Anterior cingulate cortex (tissue), 58 donors: Measurements from ENCODE around the gene TULP4.

ENCODE experiments used
- DNase-seq, 58 donors: peaks; one replicate each; lab custom pipeline; 2025; lab: John Stamatoyannopoulos, UW

Gene TULP4

DNA sequence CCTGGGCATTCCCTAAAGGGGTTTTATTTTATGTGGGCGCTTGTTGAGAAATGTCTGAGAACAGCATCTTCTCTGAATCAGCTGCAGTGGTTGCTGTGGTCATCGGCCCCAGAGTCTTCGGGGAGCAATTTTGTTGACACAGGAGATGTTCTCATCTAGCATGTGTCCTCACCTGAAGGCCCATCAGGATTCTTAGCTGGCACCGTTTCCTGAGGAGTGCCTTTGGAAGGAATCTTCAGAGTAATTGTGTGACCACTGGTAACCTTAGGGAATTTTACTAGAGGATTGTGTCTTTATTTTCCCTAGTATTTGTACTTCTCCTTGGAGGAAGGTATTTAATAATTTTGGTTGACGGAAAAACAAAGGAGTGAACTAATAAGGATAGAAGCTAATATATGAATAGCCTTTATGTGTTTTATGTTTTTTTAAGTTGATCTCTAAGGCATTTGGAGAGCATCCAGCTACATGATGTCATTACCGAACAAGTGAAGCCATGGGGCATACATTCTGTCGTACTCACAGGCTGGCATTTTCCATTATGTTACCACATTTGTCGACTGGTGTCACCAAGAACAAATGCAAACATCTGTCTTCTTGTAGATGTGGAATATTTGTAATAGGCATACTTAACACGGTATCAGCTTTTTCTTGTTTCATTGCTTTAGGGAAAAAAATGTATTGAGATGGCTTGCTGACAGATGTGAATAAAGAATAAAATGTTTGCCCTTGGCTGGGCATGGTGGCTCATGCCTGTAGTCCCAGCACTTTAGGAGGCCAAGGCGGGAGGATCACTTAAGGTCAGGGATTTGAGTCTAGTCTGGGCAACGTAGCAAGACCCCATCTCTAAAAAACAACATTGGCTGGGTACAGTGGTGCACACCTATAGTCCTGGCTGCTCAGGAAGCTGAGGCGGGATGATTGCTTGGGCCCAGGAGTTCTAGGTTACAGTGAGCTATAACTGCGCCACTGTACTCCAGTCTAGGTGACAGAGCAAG, 41.9 kb downstream of the TULP4 start:
- DNase-seq = peak in 1 of 58 donors; percentile 13

DNA sequence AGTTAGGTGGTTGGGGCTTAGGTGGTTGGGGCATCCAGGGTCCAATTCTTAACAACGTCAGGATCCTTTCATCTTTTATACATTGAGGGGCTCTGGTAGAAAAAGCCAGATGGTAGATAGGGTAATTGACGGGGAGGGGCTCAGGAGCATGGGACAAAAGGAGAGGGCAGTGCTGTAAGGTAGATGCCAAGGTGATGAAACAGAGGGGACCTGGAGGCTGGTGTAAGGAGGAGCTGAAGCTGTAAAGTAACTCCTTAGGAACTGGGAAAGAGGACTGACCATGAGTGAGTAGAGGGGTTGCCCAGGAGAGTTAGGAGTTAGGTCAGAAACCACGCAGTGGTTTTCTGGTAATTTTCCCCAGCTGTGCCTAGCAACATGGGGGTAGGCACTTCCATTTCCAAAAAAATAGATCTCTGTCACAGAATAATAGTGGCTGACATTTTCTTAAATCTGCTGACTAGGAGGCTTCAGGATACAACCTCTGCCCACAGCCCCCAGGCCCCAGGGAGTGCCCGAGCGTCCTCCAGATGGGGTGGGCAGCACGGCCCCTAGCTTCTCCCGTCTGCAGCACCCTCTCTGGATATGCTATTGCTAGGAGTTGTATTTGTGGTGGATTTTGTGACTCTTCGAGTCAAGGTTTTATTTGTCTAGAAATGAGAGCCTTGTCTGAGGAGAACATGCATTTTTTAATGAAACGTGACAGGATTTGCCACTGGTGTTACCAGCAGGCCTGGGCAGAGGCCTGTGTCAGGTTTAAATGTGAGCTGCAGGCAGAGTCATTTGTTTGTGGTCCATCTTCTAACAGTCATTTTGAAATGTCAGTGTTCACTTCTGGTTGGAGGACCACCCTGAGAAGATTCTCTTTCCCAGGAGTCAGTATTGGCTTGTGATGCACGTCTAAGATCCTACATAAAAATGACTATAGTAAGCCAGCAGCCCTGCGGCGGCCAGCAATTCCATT, 44.6 kb downstream of the TULP4 start:
- DNase-seq = no peak

DNA sequence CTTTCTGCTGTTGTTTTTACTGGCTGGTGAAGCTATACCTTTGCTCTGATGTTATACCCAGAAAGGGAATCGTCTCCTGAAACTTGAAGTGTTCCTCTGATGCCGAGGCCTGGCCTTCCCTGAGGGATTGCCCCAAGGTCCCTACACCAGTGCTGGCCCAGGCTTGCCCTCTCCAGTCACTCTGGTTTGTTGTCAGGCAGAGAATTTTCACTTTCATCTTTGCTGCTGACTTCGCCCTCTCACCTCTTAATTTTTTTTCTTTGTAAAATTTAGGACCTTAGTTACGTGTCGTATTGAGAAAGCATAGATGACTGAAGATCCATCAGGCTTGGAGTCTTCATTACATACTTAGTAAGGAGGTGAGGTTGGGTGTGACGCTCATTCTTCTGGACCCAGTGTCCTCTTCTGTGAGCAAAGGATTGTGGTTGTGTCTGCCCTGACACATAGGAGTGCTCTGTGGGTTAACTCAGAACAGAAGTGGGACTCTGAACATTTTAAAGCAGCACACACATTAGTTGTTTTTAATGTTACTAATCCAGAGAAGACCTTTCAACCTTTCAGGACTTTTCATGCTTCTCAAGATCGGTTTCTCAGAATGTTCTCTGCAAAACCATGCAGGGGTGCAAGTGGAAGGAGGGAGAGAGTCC, 45.4 kb downstream of the TULP4 start:
- no peak for DNase-seq

DNA sequence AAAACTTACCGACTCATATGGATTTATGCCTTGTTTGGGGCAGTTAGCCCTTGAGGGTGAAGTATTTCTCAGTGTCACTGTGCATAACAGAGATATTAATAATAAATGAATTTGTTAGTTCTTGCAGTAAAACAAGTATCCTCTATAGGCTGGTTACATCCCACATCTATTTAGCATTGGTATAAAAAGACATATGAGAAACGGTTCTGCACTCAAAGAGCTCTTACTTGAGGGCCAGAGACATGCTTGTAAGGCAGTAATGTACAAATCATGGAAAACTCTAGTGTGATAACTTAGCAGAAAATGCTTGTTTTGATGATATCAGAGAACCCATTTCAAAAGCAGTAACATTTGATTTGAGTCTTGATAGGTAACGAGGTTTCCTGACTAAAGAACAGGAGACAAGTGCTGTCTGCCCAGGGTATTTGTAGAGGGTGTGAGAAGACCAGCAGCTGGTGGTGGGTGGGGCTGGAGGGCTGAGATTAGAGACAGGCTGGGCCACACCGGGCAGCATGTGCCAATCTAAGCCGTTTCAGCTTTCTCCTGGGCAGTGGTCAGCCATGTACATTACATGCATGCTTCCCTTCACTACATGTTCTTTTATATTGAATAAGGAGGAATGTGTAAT, 46.3 kb downstream of the TULP4 start:
- DNase-seq = peak in 1 of 58 donors; percentile 30

DNA sequence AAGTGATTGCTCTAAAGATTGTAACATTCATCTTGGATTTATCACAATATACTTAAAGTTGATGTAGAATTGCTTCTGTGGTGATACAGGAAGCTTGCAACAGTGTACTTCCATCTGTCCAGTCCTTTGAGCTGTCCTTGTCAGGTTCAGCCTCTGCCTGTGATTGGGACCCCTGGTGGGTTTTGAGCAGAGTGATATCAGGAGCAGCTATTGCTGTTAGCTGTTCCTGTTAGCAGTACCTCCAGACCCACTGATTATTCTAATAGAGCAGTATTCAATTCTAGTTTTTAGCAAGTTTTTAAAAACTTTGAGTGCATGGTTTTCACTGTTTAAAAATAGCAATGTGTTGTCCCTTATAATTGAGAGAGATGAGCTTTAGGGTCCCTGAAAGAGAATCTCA, 48.8 kb downstream of the TULP4 start:
- DNase-seq = no peak

DNA sequence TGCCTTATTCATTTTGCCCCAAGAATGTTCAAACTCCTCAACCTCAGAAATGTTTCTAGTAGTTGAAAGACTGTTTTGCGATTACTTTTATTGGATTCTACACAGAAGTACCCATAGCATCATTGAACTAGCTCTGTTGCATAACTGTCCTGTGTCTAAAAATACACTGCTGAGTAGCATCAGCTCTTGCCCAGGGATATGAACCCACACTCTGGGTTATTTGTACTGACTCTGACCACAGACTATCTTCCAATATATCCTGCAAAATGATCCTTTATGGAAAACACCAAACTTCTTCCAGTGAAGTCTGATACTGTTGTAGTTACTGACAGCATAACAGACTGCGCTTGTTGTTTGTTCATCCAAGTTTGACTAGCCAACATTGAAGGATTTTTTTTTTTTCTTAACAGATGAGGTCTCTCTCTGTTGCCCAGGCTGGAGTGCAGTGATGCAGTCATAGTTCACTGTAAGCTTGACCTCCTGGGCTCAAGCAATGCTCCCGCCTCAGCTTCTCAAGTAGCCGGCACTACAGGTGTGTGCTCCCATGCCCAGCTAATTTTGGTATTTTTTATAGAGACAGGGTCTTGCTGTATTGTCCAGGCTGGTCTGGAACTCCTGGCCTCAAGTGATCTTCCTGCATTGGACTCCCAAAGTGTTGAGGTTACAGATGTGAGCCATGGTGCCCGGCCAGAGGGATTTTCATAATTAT, 49.9 kb downstream of the TULP4 start:
- peak in 1 of 58 donors; percentile 16 for DNase-seq

DNA sequence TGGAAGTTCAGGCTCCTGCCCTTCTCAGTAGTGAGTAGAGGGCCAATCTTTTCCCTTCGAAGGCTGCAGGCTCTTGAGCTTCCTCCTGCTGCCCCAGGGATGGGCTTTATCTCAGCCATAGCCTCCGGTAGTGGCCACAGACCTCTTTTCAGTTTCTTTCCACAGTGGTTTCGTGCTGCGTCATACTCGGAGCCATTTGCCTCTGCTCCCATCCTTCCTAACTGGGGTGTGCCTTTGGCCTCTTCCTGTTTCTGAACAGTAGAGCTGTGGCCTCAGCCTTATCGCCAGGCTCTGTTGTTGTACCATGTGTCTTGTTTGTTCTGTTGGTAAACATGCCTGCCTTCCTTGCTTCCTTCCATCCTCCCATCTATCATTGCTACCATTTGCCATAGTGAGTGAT, 54.1 kb downstream of the TULP4 start:
- no peak for DNase-seq

DNA sequence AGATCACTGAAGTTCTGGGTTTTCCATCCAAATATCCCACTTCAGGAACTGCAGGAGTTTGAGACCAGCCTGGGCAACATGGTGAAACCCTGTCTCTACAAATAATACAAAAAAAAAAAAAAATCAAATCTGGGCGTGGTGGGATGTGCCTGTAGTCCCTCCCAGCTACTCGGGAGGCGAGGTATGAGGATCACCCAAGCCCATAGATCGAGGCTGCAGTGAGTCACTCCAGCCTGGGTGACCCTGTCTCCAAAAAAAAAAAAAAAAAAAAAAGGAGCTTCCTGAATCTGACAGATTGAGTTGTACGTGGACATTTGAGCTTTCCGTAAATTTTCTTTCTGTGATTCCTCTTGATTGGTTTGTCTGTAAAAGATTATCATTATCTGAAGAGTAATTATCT, 55.6 kb downstream of the TULP4 start:
- no peak for DNase-seq

DNA sequence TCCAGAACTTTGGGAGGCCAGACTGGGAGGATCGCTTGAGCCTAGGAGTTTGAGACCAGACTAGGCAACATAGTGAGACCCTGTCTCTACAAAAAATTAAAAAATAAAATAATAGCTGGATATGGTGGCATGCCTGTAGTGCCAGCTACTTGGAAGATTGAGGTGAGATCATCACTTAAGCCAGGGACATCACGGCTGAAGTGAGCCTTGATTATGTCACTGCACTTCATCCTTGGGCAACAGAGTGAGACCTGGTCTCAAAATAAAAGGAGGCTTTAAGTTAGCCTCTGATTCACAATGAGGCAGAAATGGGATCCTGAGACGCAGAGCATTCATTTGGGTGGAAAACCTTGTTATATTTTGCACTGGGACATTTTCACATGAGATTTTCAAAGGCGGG, 57.0 kb downstream of the TULP4 start:
- DNase-seq = no peak

DNA sequence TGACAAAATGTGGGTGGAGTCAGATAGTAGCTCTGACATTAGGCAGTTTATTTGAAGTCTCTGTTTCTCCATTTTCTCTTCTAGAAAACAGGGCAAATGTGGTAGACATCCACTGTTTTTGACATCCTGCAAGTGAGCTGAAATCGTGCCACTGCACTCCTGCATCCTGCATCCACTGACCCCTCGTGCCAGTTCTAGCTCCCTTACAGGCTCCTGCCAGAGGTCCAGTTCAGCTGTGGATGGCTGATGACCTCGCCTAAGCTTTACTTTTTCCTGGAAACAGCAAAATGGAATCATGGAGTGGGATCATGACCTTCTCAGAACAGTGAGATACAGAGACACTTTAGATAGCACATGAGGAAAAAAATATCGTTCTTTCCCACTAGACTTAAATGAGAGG, 58.5 kb downstream of the TULP4 start:
- DNase-seq = no peak

DNA sequence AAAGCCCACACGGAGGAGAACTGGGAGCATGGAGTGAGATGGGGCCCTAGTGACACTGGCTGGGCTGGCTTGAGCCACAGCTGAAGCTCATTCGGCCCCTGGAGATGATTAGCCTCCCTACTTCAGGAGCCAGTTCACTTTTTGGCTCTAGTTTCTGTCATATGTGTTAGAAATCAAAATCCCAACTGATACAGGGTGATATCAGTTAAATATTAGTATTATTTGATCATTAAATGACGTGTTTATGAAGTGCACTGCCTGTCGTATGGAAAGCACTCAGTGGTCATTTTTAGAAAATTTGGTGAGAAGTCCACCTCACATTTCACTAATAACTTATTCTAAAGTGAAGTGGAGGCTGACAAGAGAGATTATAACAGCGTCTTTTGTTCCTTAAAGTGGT, 59.0 kb downstream of the TULP4 start:
- DNase-seq = no peak

DNA sequence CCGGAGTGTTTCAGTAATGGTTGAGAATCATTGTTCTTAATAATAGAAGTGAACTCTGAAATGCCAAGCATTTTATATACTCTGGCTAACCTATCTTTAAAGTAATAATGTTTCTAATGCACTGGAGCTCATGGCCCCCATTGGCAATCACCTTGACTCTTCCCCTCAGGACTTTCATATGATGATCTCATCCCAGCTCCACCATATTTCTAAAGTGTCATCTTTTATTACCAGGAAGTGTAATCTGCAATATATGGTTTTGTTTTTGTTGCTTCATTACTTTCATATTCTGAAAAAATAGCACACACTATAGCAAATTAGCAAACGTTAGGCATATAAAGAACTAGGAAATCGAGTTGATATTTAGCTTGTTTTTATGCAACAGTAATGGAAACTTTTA, 60.3 kb downstream of the TULP4 start:
- DNase-seq = no peak

DNA sequence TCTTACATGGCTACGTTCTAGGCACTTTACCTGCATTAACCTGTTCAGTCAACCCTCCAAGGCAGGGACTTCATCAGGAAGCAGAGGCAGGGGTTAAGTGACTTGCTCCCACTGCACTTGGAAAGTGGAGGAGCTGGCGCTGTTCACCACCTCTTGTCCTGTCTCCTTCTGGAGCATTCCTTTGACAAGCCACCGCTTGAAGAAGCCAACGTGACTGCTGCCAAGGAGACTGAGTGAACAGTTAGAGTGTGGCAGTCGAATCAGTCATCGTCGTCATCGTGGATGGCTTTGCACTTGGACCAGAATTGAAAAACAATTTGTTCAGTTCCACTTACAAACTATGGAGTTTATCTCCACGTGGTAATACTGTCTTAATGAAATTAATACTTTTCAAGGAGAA, 60.9 kb downstream of the TULP4 start:
- DNase-seq = peak in 2 of 58 donors; percentile 23 to 36

DNA sequence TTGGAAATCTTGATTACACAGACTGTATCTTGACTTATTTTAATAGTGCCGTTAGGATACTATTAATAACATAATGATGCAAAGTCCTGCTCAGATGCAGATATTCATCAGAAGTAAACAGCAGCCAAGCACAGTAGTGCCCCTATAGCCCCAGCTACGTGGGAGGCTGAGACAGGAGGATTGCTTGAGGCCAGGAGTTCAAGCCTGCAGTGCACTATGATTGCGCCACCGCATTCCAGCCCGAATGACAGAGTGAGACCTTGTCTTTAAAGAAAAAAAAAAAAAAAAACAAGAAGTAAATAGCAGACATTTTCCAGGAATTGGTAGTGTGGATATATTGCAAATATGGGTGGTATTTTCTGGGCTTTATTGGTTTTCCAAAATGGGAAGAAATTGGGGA, 61.8 kb downstream of the TULP4 start:
- DNase-seq = no peak

DNA sequence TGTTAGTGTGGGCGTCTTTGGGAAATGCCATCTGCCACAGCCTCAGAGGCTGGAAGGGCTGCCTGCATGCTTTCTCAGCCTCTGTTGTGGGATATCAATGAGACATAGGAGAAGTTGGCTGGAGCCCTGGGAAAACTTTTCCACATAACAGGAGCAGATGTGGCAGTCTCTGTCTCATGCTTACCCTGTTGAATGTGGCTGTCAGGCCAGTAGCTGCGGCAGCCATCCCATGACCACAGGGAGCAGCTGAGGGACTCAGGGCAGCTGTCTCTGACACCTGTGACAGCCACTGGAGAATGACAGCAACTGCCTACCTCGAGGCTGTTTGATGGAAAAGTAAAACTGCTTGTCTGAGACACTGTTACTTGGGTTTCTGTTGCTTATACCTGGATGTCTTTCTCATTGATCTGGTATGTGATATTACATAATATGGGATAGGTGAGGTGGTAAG, 64.4 kb downstream of the TULP4 start:
- peak in 45 of 58 donors; percentile 3 to 69 (median 37) for DNase-seq

DNA sequence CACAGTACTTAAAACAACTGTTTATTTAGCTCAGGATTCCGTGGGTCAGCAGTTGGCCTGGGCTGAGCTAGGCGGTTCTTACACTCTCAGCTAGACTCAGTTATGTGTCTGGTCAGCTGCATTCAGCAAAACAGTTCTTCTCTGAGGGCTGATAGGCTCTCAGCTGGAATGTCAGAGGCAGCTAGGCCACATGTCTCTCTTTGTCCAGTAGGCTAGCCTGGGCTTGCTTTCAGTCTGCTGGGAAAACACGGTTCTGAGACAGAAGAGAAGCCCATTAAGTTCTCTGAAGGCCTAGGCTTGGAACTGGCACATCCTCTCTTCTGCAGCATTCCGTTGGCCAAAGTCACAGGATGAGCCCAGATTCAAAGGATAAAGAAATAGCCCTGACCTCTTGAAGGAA, 65.6 kb downstream of the TULP4 start:
- DNase-seq = peak in 20 of 58 donors; percentile 6 to 74 (median 32)

DNA sequence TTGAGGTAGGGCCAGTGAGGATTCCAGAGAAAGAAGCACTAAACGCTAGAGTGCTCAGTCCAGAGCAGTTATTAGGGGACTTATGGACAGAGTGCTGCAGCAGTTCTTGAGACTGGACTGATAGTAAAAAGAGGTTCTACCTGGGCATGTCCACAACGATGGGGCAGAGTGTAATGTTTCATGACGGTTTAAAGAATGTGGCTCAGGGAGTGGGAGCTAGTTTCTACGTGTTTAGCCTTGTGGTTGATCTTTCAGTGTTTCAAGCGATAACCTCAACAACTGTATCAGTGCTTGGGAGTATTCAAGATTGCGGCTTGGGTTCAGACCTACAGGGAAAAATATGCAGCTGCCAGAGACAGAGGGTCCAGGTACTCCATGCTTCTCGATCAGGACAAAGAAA, 67.1 kb downstream of the TULP4 start:
- DNase-seq = no peak

DNA sequence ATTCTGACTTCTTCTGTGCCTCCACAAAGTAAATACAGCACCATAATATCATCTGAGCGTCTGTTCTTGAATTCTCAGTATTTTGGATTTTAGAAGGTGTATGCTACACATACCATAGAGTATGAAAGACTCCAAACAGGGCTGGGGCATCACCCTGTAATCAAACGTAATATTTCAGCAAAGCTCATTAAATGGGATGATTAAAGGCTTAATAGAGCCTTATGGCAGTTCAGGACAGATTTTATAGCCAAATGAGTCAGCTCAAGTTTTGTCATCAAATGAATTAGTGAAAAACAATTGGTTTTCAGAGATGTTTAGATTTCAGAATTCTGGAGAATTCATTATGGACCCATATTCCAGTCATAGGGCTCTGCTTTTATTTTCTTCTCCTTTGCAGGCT, 68.9 kb downstream of the TULP4 start:
- no peak for DNase-seq

DNA sequence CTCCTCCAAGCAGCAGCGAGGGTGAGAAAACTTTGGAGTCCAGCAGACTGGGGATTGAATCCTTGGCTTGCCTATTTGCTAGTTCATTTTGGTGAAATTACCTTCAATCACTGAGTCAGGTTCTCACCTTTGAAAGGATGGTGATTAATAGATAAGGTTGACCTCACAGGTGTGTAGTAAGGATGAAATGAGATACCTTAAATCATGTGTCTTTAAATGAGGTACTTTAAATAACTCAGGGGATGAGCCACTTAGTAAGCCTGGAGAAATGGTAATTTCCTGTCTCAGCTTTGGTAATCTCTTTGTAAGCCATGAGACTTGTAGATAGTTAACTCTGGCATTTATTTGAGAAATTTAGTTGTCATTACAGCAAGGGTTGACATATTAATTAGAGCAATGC, 70.2 kb downstream of the TULP4 start:
- DNase-seq = no peak
